GM10847 (cell line): Measurements from ENCODE around the gene RBM45.

Experiments
- POLR2A ChIP-seq: IDR thresholded peaks from 2 replicates; pipeline ENCODE4 v1.6.1; 2011; ENCODE audit not compliant: insufficient read length; ENCODE audit errors: extremely low read depth

The RBM45 gene

DNA sequence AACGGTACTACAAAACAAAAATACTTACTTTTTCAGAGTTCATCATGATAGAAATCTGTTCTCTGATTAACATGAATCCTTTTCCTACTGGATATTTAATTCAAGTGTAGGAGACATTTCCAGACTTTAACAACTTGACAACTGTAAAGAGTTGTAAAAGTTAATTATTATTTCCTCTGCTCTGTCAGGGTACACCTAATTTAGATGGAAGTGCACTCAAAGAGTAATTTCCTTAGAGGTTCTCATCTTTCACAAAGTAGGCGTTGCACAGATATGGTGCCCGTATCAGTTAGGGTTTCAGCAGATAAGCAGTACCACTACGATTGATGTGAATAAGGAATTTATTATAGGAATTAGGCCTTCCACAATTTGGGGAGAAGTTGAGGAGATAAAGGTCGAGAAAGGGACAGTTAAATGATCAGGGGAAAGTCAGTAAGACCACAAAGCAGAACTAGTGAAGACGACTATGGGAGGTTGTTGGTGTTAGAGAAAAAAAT, 23.4 kb upstream of the RBM45 start:
- no peak for TF ChIP-seq POLR2A

DNA sequence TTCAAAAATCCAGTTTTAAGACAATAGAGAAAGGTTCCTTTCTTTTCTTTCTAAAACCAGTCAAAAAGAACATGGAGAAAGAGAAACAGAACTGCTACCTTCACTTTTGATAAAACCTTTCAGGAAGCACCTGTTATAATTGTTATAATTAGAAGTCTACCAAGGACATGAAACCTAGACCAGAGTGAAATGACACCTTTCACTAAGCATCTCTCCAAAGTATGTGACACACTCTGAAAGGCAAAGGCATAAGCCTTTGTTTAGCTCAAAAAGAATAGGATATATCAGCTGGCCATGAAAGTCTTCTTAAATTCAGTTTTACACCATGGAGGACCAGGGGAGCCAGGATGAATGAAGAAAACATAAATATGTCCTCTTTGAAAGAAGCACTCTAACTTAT, 18.8 kb upstream of the RBM45 start:
- no peak for TF ChIP-seq POLR2A

DNA sequence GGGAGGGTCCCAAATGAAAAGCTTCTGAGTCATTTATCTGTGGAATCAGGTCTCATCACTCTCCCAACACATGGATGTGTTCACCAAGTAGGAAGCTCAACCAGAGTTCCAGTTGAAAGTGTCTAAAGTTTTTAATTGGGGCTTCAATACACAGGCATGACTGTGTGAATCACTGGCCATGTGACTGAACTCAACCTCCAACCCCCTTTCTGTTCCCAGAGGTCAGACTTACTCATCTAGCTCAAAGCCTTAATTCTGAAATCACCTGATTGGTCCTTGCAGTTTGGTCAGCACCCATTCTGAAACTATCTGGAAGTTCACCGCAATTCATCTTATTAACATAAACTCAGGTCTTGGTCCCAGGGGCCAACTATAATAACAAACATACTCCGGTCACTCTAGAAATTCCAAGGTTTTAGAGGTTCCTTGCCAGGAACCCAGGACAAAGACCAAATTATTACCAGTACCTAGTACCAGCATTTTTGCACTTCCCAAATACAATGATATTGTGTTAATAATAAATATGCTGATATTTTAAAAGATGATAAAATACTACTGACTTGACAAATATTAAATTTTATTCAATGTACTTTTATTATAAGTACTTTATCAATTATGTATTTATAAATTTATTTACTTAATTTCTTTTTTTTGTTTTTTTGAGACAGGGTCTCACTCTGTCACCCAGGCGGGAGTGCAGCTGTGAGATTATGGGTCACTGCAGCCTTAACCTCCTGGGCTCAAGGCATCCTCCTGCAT, 10.7 kb upstream of the RBM45 start:
- no peak for TF ChIP-seq POLR2A

DNA sequence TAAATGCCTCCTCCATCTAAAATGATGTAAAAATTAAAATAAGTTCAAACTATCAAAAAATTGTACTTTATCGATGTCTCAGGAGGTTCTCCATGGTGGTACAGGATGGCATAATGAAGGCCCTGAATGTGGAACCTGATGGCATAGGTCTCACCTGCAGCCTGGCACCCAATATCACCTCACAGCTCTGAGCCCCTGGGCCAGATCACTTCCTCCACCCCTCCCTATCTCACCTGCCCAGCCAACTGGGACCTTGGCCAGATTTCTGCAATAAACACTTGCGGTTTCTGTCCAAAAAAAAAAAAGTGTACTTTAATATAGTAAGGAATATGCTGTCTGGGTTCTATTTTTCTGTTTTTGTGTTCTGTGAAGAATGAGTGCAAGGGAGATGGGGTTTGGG, 6.7 kb upstream of the RBM45 start:
- no peak for TF ChIP-seq POLR2A

DNA sequence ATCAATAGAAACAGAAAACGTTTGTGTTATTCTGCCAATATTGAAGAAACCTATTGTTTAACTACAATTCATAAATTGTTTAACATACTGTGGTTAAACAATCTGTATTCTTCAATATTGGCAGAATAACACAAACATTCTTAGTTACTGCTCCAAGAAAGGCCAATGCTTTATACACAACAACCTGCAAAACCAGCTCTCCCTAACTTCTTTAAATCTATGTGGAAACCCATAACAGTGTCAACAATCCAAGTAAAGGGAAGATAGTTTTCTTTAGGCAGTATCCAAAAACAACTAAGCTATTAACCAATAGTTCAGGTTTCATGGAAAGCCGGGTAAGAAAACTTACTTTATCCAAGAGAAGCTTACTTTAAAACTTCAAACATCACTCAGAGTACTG, 6.2 kb upstream of the RBM45 start:
- TF ChIP-seq POLR2A: no peak

DNA sequence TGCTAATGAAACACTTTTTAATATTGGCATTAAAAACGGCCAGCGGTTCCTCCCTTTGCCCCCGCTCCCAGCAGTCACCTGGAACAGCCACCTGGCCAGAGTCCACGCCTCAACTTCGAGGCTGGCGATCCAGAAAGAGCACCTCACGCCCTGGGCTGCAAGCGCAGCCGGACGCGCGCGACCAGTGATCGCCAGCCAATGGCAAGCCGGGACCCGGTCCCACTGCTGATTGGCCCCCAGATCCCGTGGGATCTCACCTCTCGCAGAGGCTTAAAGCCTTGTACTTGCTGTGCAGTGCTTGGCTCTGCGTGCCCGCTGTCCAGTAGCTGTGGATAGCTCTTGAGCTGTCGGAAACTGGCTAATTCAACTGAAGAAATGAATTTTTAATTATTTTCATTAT, 4.1 kb upstream of the RBM45 start:
- TF ChIP-seq POLR2A: no peak

DNA sequence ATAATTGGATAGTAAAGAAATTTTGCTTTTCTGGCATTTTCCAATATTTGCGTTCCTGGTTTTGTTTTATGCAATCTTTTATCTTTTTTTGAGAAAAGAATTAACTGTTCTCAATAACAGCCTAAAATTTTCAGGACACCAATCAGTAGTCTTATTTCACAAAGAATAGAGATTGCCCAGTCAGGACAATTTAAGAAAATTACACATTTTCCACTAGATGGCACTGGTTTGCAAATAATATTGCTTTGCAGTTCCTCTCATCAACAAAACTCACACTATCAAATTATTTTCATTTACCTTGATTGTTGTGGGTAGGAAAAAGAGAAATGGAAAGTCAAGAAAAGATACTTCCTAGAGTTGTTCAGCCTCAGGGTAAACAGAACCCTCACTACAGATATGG, 2.4 kb upstream of the RBM45 start:
- TF ChIP-seq POLR2A: no peak

DNA sequence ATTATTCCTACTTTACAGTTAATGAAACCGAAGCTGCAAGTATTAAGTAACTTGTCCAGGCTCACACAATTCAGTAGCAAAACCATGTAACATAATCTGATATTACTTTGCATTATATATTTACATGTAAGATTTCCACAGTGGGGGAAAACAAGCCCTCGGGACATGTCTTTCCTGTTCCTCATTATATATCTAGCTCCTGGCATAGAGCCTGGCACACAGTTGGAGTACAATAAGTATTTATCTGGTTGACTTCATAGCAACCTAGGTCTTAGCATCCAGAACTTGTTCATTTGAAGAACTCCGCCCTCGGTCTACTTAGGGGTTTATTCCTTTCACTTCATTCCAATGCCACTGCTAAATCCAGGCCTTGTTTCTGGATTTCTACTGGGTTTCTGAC, 1.6 kb upstream of the RBM45 start:
- TF ChIP-seq POLR2A: no peak

DNA sequence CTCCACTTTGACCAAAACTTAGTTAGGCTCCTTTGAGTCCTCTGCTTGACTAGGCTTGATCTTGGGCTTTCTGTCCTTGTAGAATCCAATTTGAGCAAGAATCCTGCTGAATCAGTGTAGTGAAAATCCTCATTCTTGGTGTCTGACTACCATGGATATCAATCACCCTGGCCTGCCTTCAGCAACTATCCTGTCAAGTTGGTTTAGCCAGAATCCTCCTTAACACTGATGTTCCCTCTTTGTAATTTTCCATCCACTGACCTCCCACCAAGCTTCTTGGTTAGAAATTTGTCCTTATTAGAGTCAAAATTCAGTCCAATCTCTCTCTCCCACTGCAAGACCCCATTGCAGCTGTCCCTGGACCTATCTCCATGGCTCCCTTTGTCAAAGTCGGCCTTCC, 494 bp upstream of the RBM45 start:
- TF ChIP-seq POLR2A: no peak

DNA sequence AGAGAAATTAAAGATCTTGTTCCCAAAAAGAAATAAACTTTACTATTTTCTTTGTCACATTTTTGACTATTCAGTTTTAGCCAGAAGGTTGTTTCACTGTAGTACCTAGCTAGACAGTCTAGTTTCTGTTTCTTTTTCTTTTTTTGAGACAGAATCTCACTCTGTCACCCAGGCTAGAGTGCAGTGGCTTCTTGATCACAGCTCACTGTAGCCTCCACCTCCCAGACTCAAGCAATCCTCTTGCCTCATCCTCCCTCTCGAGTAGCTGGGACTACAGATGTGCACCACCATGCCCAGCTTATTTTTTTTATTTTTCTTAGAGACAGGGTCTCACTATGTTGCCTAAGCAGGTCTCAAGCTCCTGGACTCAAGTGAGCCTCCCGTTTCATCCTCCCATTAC, 2.2 kb downstream of the RBM45 start:
- no peak for TF ChIP-seq POLR2A

DNA sequence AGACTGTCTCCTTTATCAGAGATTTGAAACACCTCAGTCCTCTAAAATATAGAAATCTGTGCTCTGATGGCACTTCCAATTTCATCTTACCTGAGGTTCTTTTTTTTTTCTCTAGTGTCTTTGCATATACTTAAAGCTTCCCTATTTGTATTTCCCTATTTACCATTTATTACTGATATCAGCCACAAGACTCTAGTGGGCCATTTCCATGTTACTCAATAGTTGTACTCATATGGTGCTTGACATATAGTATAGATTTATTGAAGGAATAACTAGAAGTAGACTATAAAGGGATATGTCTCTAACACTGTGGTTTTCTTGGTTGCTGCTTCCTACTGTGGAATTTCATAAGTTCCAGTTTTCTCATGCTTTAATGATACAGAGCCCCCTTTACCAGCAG, 3.0 kb downstream of the RBM45 start:
- TF ChIP-seq POLR2A: no peak

DNA sequence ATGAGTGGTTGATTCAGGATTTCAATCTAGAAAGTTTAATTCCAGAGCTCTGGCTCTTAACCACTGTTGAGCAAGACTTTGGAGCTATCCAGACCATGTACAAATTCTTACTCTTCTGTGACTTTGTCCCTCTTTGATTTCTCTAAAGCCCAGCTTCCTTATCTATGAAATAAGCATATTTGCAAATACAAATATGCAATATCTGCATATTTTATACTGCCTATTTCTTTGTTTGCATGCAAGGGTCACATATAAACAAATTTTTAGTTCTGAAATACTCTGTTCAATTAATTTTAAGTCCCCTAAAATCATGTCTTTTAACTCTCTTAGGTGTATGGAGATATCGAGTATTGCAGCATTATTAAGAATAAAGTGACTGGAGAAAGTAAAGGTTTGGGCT, 5.5 kb downstream of the RBM45 start:
- no peak for TF ChIP-seq POLR2A

DNA sequence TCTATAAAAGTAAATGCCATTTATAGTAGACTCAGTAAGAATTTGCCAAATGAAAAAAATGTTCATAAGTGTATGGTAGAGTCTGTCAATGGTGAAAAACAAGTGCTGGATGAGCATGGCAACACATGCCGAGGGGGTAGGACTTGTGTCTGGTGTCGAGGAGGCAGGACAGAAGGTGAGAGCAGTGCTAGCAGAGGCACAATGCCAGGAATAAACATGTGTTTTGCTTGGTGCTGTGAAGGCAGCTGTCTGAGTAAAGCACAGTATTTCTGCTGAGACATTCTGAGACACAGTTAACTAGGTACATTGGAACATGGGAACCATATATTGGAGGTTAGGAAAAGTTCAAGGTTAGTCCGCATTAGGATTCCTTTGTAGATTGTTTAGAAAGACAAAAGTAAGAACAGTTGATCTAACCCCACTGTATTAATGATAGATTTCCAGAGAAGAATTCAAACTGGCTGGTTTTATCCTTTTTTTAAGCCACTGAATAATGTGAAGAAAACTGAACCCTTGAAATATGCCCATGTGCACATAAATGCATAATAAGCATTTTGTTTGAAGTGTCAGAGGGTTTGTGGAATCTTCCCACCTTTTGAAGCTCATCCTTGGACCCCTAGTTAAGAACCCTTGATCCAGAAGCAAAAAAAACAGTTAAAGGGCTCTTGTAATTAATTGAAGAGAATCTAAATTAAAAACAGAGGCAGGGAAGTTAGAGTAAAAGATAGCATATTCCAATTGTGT, 7.1 kb downstream of the RBM45 start:
- TF ChIP-seq POLR2A: no peak

DNA sequence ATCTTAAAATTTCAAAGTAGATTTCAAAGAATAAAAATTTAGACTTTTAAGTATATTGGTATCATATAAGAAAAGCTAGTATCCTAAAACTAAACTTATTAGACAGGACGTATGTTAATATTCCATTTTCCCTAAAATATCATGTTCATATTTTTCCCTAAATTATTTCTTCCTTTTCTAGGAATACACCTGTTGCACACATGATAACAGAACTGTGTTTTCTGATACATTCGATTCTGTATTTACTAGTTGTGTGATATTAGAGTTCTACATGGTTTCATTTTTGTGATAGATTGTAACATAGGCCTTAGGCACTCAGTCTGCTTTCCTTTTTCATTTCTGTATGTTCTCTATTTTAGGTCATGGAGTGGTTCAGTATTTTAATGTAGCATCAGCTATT, 10.9 kb downstream of the RBM45 start:
- no peak for TF ChIP-seq POLR2A

DNA sequence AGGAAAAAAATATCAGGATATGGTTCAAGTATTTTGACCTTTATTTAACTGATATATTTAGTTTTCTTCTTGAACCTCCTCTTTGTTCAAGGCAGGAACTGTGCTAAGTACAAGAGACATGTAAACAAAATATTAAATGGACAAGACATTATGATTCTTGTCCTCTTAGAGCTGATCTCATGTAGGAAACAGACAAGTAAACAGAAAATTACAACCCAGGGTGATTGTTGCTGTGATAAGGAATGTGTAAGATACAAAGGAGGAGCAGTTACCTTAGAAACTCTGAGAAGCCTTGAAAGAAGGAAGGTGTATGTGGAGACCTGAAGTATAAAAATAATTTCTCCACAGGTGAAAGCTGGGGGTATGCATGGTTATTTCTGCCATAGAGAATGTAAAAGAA, 12.9 kb downstream of the RBM45 start:
- no peak for TF ChIP-seq POLR2A

DNA sequence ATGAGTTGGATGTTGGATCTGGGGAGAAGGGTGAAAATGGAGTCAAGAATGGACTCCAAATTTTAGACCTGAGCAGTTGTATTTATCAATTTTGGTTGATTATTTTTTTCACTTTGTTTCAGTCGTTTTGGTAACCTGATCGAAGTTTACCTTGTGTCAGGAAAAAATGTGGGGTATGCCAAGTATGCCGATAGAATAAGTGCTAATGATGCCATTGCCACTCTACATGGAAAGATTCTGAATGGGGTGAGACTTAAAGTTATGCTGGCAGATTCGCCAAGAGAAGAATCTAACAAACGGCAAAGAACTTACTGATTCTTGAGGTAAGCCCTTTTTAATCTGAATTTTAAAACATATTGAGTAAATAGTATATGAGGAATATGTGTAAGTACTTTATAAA, 13.6 kb downstream of the RBM45 start:
- no peak for TF ChIP-seq POLR2A
